GM12872 (cell line): ENCODE data around the gene SLX4IP.

Source experiments
- TF ChIP-seq, protein P1 (sequence below): IDR thresholded peaks from 3 replicates; pipeline ENCODE4 v1.5.1; 2011; ENCODE audit warnings: low read depth, mild to moderate bottlenecking, low read length, moderate library complexity; ENCODE audit not compliant: insufficient read depth

Gene SLX4IP

DNA sequence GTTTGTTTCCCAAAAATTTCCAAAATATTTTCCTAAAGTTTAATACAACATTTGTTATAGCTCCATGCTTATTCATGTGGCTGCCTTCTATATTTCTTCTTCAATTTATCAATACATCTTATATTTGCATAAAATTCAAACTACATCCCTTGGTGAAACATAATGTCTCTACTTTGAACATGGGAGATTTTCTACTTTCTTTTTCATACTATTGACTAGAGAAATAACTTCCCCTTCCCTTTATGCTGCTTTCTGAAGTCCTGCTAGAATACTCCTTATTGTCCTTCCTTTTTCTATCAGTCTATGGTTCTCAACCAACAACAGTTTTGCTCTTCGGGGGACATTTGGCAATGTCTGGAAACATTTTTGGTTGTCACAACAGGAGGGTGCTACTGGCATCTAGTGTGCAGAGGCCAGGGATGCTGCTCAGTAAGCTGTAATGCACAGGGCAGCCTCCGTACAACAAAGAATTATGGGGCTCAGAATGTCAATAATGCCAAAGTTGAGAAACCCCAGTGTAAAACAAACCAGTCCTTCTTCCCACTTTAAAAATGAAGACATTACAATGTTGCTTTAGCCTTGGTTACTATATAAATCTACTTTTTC is 31.0 kb upstream of the SLX4IP start:
- TF ChIP-seq, protein P1, sequence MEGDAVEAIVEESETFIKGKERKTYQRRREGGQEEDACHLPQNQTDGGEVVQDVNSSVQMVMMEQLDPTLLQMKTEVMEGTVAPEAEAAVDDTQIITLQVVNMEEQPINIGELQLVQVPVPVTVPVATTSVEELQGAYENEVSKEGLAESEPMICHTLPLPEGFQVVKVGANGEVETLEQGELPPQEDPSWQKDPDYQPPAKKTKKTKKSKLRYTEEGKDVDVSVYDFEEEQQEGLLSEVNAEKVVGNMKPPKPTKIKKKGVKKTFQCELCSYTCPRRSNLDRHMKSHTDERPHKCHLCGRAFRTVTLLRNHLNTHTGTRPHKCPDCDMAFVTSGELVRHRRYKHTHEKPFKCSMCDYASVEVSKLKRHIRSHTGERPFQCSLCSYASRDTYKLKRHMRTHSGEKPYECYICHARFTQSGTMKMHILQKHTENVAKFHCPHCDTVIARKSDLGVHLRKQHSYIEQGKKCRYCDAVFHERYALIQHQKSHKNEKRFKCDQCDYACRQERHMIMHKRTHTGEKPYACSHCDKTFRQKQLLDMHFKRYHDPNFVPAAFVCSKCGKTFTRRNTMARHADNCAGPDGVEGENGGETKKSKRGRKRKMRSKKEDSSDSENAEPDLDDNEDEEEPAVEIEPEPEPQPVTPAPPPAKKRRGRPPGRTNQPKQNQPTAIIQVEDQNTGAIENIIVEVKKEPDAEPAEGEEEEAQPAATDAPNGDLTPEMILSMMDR: no peak

DNA sequence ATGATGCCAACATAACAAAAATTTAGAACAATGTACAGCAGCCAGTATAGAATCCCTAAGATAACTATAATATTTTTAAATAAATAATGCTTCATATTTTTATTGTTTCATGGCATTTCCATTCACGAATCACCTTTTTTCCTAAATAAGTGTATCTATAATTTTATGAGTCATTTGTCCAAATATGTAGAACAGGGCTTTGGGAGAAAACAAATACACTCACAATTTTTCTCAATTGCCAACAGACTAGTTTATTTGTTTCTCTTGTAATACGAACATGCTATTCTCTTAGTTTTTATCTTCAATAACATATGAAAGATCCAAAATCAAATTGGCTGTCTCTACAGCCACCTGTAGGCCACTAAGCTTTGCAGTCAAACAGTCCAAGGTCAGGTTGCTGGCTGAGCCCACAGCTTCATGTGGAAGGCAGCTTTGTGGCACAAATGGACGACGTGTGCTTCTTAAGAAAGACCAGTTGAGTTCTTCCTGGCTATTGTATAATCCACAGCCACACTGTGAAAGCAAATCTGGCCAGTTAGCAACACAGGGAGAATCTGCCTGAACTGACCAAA is 30.1 kb upstream of the SLX4IP start:
- TF ChIP-seq, protein P1: no peak

DNA sequence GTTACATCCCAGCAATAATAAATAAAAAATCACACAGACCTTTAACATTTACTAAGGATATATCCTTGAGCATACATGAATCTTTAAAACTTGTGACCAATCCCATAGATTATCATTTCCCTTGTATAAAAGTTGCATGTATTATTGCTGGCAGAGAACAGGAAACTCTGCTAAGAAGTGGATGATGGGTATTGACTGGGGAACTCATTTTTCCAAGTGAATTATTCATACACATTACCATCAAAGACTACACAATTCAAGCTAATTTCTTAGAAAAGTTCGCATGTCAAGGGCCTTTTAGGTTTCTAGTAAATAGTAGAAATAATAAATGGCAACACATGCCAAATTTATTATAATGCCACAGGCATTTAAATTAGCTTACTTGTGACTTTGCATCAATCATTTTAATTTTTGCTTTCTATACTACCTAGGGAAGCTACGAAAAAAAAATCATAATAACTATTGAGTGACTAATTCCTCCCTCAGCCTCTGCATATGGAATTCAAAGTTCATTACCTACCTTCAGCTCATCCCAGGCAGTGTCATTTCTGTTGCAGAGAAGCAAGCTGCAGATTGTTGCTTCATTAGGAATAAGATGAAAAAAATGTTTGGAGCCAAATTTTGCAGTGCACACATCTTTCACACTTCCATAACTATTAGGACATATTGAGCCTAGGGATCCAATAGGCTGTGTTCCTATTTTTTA is 26.8 kb upstream of the SLX4IP start:
- TF ChIP-seq, protein P1: no peak

DNA sequence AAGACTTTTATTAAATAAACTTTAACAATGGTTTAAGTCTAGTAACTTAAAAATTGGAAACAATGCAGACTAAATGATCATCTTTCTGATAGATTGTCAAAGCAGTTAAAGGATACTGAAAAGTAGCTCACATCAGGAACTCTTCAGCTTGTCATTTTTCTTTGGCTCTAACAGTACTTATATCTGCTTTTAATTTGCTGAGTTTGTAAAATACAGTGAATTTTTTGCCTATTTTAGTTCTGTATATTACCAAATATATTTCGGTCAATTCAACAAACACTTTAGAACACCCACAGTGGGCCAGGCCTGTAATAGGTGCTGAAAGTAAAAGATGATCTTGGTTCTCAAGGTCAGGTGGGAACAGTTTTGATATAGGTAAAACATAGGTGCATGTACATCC is 23.4 kb upstream of the SLX4IP start:
- TF ChIP-seq, protein P1: no peak

DNA sequence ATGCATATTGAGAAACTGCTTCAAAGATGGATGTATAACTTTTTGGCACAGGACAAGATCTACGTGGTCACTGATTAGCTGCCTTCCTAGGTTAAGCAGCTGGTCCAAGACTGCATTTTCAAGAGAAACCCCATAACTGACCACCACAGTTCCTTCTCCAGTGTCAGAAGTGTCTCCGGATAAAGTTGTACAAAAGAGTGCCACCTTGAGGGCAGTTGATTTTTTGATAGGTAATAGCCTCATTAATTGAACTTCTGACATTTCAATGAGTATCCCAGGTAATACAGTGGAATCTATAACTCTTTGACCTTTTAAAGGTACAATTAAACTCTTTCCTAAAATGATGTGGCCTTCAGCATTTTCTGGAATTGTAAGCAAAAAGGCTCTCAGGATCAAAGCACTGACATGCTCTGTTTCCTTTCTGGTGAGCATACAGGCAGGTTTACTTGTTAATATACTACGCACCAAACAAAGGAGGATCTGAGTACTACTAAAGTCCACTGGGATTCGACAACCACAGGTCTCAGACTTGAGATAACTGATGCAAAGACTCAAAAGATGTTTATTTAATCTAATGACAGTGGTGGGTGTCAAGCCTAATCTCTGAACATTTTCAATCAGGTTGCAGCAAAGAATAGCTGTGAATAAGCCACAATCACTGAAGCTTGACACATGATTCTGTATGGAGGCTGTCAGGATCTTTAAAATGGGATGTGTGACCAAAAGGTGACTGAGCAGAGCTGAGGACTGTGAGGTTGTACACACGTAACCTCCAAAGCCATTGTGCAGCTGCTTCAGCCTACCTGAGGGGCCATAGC is 22.3 kb upstream of the SLX4IP start:
- TF ChIP-seq, protein P1: 0 out of 3 replicates have a peak, but pooled peaks have one; percentile 18

DNA sequence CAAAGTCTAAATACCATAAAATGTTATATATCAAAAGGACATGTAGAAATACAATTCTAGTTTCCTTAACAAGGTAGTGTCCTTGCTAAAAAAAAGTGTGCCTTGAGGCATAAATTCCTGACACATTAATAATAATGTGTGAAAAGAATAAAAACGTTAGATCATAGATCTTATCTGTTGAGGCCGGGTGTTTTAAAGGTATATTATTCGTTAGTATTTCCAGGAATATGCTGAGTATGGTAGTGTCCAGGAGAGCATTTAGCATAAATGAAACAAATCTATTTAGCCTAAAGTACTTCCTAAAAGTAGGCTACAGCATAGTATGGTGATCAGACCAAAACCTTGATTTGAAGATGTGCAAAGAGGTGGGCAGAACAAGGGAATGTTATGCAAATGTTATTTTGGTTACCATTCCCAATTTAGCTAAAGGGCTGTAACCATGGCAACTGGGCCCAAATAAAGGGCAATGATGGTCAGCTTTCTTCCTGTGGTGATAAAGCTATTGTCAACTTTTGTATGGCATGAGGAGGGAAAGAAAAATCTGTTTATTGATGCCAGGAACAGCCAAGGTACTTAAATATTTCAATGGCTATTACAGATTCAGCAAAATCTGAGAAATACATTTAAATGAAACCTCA is 20.0 kb upstream of the SLX4IP start:
- TF ChIP-seq, protein P1: no peak
